Uterus (tissue), 4 donors: ENCODE data around the gene RARA. TPM values are rescaled to one million over a fixed set of nuclear protein-coding genes. Genes with fewer than 3 reads are reported as not detected.

Experiments
- DNase-seq, 2 donors: peaks; one replicate each; pipeline ENCODE4 v3.0.0-alpha.2; 2019 to 2020
- H3K27ac ChIP-seq, 2 donors: fragments of 200-600 bp; sonication (generic); 1 replicate in 1 of 2; 2 replicates in 1 of 2; pipeline ENCODE4 v1.5.1; 2016 to 2018
- H3K27me3 ChIP-seq, 2 donors: fragments of 200-600 bp; sonication (generic); one replicate each; pipeline ENCODE4 v1.5.1; 2018 to 2019; ENCODE audit warnings: control low read depth in 1 of 2
- H3K36me3 ChIP-seq, 2 donors: fragments of 200-600 bp; sonication (generic); one replicate each; pipeline ENCODE4 v1.5.1; 2019; ENCODE audit warnings: control low read depth in 1 of 2
- H3K4me1 ChIP-seq, 2 donors: fragments of 200-600 bp; sonication (generic); one replicate each; pipeline ENCODE4 v1.5.1; 2018 to 2019; ENCODE audit warnings: control low read depth in 1 of 2
- H3K4me3 ChIP-seq, 2 donors: fragments of 200-600 bp; sonication (generic); 1 replicate in 1 of 2; 2 replicates in 1 of 2; pipeline ENCODE4 v1.5.1; 2018 to 2019; ENCODE audit warnings: mild to moderate bottlenecking in 1 of 2
- H3K9me3 ChIP-seq, 2 donors: fragments of 200-600 bp; sonication (generic); one replicate each; pipeline ENCODE4 v1.5.1; 2019; ENCODE audit warnings: control low read depth in 1 of 2
- CTCF ChIP-seq, 4 experiments: fragments of 200-600 bp in 2 of 4; fragments of 450-650 bp in 2 of 4; sonication (generic) in 2 of 4; IDR thresholded peaks; one replicate each; pipeline ENCODE4 v1.5.1; 2016 to 2019; ENCODE audit warnings: antibody characterized with exemption in 4 of 4, mild to moderate bottlenecking in 2 of 4, moderate library complexity in 1 of 4
- POLR2A ChIP-seq, 2 donors: fragments of 450-650 bp; IDR thresholded peaks; one replicate each; pipeline ENCODE4 v1.6.1; 2016; ENCODE audit warnings: antibody characterized with exemption in 2 of 2, mild to moderate bottlenecking in 1 of 2, moderate library complexity in 1 of 2
- intact Hi-C: fragments of 100-400 bp; cut with DNase I; formaldehyde crosslinking; loops from one replicate; pipeline ENCODE4 v1.15.1; 2023; ENCODE audit warnings: low total_unique reads
- total RNA-seq, 4 donors: library from RNA; depleted of rRNA in 3 of 4; stranded (reverse); fragments of >200 nt in 3 of 4; gene quantifications; one replicate each; pipeline versions ENCODE4 v1.1.0 to v1.2.4, GENCODE V29; 2014 to 2023
- donor health status: DM: yes; HTN: yes; CAD: no.

RARA gene
- total RNA-seq, 4 donors from 2014 or later, result 18.9 to 80.5 (median 46.3) TPM

DNA sequence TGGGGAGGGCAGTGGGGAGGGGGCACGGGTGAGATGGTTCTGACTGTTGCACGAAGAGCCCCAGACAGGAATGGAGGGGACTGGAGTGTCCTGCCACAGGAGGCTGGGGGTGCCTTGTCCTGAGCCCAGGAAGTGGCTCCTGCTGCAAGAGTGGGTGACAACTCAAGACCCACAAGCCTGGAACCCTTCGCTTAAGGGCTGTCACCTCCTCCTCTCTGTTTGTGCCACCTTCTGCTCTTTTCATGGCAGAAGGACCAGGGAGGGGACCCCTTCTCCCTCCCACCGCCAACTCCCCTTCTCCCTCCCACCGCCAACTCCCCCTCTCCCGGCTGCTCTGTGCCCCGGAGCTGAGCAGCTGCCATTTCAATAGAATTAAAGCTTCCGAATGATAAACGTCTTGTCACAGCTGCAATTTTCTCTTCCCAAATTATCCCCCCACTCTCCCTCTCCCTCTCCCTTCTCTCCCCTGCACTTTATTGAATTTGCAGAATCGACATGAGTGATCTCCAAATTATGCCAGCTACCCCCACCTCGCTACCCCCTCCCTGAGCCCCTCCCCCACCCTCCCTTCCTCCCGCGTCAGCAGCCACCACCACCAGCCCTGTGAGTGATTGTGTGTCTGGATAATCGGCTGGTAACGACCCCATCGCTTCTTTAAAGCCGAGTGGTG, 41.8 kb downstream of the RARA start:
- peaks cover 42 to 48% of the 10 kb centered on the region in 2 donors for H3K4me1 ChIP-seq
- no peaks in the 10 kb centered on the region for H3K9me3 ChIP-seq
- H3K27ac ChIP-seq, result peak overlapping the region in 1 of 2 donors; percentile 11
- TF ChIP-seq POLR2A (IDR thresholded peaks at IDR 0.05) (no peak), CTCF (IDR thresholded peaks at IDR 0.05) (no peak)
- intact Hi-C loops, result loop anchor here (10.0 kb wide), 1 partner anchor 184 kb away; no protein-coding TSS in a partner anchor
- no peaks in the 10 kb centered on the region for H3K27me3 ChIP-seq
- H3K36me3 ChIP-seq, result no peaks in the 10 kb centered on the region
- DNase-seq, result no peak
- no peak overlapping the region for H3K4me3 ChIP-seq

- no peak for DNase-seq
- Histone ChIP-seq H3K9me3 (no peaks in the 10 kb centered on the region), H3K27ac (peak overlapping the region in 1 of 2 donors; percentile 10), H3K36me3 (no peaks in the 10 kb centered on the region), H3K27me3 (no peaks in the 10 kb centered on the region), H3K4me1 (peaks cover 37 to 42% of the 10 kb centered on the region in 2 donors), H3K4me3 (no peak overlapping the region)
- intact Hi-C loops, result loop anchor here (10.0 kb wide), 1 partner anchor 183 kb away; no protein-coding TSS in a partner anchor
- TF ChIP-seq CTCF (IDR thresholded peaks at IDR 0.05), result no peak
- no peak for TF ChIP-seq POLR2A (IDR thresholded peaks at IDR 0.05)
Measured at GRCh38 chr17:40351359-40352236, 42.6 kb downstream of the RARA start.

DNA sequence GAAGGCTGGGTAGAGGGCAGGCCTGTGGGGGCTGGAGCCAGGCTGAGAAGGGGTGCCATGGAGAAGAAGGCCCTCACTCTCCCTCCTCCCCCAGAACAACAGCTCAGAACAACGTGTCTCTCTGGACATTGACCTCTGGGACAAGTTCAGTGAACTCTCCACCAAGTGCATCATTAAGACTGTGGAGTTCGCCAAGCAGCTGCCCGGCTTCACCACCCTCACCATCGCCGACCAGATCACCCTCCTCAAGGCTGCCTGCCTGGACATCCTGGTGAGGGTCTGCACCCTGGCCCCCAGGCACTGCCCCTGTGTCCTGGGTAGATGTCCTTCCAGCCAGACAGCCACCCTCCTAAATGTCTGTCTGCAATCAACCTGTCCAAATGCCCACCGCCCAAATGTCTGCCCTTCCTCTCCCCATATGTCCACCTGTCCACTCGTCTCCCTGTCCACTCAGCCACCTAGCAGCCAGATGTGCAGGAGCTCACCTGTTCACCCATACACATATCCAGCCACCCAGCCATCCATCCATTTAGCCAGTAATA, 43.3 kb downstream of the RARA start:
- H3K36me3 ChIP-seq, result no peaks in the 10 kb centered on the region

DNA sequence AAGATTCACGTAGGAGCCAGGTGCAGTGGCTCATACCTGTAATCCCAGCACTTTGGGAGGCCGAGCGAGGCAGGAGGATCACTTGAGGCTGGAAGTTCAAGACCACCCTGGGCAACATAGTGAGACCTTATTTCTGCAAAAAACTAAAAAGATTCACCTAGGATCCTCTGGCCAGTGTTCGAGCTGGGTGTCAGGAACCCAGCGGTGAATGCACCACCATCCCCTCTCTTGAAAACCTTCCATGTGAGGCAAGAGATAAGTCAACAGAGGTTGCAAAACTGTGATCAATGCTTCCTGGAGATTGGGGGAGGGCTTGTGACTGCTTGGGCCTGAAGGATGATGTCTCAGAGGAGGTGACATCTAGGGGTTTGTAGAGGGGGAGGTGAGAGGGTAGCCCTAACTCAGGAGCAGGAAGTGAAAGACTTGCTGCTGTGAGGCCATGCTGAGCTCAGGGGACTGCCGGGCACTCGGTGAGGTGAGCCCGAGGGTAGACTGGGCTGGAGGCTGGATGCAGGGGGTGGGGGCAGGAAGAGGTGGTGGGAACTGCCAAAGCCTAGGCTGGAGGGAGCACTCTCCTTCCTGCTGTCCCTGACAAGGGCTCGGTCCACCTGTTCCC, 43.9 kb downstream of the RARA start:
- intact Hi-C loops, result loop anchor here (10.0 kb wide), 1 partner anchor 182 kb away; no protein-coding TSS in a partner anchor

More for the DNA sequence above, 43.3 kb downstream of the RARA start:
- DNase-seq, result no peak
- Histone ChIP-seq H3K9me3 (no peaks in the 10 kb centered on the region), H3K27me3 (no peaks in the 10 kb centered on the region), H3K4me1 (peaks cover 31 to 35% of the 10 kb centered on the region in 2 donors), H3K27ac (peak overlapping the region in 1 of 2 donors; percentile 10), H3K4me3 (no peak overlapping the region)
- TF ChIP-seq POLR2A (IDR thresholded peaks at IDR 0.05) (no peak), CTCF (IDR thresholded peaks at IDR 0.05) (no peak)
- intact Hi-C loops, result loop anchor here (10.0 kb wide), 1 partner anchor 182 kb away; no protein-coding TSS in a partner anchor

More for the DNA sequence above, 43.9 kb downstream of the RARA start:
- H3K27ac ChIP-seq, result no peak overlapping the region
- no peak overlapping the region for H3K4me3 ChIP-seq
- no peaks in the 10 kb centered on the region for H3K9me3 ChIP-seq
- peaks cover 25 to 29% of the 10 kb centered on the region in 2 donors for H3K4me1 ChIP-seq
- TF ChIP-seq POLR2A (IDR thresholded peaks at IDR 0.05), result no peak
- no peak for TF ChIP-seq CTCF (IDR thresholded peaks at IDR 0.05)
- DNase-seq, result no peak
- H3K36me3 ChIP-seq, result no peaks in the 10 kb centered on the region
- no peaks in the 10 kb centered on the region for H3K27me3 ChIP-seq
